Astrocyte (in vitro differentiated cells and primary cell): ENCODE measurements around the gene MOV10.

Experiments
- EZH2 ChIP-seq: IDR thresholded peaks from 2 replicates; pipeline ENCODE4 v1.6.1; 2012; ENCODE audit warnings: mild to moderate bottlenecking, low read length, inconsistent platforms; ENCODE audit not compliant: insufficient read depth
- TF ChIP-seq, protein P1 (sequence below): IDR thresholded peaks from 2 replicates; pipeline ENCODE4 v1.5.1; 2011; ENCODE audit warnings: low read depth, mild to moderate bottlenecking, inconsistent platforms, low read length, moderate library complexity; ENCODE audit not compliant: insufficient read depth

DNA sequence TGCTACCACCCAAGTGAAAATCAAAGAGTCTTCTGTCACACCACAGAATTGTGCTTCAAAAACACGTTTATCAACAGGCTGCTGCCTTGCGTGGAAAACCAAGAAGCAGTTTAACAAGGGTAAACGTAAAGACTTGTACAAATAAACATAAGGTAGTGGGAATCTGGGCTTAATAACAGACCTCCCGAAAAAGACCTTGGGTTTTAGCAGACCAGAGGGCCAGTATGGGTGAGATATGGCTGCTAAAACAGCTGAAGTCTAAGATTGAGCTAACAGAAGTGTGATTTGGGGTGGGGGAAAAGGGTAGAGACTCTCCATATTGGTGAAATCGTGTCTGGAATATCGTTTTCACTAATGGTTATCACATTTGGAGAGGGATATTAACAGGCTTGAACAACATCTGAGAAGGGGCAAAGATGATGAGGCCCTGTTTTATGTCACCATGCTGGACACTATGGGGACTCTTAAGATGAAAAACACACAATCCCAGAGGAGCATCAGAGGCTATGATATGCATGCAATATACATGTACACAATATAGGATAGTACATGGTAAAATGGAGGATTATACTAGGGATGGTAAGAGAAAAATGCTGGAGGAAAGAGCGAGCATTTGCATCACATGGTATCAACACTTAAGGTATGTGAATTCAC, 1.4 kb downstream of the MOV10 start:
- TF ChIP-seq, protein P1, sequence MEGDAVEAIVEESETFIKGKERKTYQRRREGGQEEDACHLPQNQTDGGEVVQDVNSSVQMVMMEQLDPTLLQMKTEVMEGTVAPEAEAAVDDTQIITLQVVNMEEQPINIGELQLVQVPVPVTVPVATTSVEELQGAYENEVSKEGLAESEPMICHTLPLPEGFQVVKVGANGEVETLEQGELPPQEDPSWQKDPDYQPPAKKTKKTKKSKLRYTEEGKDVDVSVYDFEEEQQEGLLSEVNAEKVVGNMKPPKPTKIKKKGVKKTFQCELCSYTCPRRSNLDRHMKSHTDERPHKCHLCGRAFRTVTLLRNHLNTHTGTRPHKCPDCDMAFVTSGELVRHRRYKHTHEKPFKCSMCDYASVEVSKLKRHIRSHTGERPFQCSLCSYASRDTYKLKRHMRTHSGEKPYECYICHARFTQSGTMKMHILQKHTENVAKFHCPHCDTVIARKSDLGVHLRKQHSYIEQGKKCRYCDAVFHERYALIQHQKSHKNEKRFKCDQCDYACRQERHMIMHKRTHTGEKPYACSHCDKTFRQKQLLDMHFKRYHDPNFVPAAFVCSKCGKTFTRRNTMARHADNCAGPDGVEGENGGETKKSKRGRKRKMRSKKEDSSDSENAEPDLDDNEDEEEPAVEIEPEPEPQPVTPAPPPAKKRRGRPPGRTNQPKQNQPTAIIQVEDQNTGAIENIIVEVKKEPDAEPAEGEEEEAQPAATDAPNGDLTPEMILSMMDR: no peak
- no peak for TF ChIP-seq EZH2
